DMS 273 (cell line): ENCODE measurements around the gene B3GNT7.
A peak's percentile ranks its signal among the peaks of the same experiment; 100 is the strongest.
"Not testable (repeated sequence)": the region's sequence is repeated elsewhere in the genome, so short reads cannot be mapped to it uniquely, and the experiment has no call there.

Source experiments
- DNase-seq: peaks from one replicate; lab custom pipeline; 2025; ENCODE audit not compliant: unreplicated experiment; lab: John Stamatoyannopoulos, UW

B3GNT7 gene, protein sequence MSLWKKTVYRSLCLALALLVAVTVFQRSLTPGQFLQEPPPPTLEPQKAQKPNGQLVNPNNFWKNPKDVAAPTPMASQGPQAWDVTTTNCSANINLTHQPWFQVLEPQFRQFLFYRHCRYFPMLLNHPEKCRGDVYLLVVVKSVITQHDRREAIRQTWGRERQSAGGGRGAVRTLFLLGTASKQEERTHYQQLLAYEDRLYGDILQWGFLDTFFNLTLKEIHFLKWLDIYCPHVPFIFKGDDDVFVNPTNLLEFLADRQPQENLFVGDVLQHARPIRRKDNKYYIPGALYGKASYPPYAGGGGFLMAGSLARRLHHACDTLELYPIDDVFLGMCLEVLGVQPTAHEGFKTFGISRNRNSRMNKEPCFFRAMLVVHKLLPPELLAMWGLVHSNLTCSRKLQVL

DNA sequence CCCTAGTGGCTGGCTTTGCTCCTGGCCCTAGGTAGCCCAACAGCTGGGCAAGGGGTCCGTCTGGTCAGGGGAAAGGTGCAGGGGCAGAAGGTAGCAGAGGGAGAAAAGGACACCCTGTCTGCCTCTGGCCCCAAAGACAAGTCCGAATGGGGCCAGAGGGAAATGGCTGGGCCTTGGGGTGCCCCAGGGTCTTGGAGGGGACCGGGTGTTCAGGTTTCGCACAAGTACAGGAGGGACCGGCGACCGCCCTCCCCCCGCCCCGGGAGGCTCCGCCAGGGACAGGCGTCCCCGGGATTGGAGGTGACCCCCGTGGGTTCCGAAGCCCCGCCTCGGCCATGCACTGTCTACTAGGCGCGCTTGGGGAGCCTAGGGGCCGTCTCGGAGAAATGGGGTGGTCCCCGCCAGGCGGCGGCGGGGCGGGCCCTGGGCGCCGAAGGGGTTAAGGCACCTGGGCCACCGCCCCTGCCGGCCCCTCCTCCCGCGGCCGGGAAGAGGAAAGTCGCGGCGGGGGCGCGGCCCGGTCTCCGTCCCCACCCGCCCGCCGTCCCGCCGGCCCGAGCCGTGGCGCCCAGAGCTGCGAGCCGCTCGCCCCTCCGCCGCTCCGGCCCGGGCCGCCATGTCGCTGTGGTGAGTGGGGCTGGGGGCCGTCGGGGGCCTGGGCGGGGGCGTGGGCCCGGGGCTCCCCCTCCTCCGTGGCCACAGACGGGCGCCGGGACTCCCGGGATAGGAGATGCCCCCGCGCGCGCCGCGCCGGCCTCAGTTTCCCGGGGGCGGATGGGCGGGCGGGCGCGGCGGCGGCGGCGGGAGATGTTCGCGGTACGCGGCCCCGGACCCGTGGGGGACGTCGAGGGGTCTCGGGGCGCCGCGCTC, at the start of gene B3GNT7:
Gene B3GNT7, plus strand, starts transcription at position 523 of the 870 bp plus-strand sequence. Its CDS starts 94 bp downstream, at position 617.
- DNase-seq = peak; percentile 37

DNA sequence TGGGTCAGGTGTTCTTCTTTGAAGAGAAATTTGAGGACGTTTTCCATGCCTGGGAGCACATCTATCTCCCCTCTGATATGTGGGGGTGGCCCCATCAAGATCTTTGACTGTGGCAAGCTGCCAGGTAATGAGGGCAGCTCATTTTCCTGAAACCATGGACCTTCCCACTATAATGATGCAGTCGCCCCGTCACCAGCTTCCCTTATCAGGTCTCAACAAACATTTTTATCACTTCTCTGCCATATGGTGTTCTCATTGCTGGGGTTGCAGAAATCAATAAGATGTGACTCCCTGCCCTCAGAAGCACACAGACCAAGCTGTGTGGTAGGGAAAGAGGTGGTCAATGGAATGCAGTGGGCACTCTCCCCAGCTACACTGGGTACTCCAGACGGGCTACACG, 48.4 kb upstream of the B3GNT7 start:
- DNase-seq = peak; percentile 4

DNA sequence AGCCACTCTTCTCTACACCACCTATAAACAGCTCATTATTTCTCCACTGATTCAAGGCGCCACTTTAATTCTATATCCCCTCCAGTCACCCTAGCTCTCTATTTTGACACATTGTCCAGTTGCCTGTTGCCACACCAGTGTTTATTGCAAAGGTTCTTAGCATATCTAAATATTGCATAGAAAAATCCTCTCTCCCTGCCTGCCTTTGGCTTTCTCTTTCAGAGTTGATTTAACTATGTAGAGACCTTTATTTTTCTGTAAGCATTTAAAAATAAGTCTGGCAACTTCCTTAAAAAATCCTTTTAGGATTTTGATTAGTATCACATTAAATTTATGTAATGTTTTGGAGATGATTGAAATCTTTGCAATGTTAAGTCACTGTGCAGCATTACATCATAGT, 47.9 kb upstream of the B3GNT7 start:
- no peak for DNase-seq

DNA sequence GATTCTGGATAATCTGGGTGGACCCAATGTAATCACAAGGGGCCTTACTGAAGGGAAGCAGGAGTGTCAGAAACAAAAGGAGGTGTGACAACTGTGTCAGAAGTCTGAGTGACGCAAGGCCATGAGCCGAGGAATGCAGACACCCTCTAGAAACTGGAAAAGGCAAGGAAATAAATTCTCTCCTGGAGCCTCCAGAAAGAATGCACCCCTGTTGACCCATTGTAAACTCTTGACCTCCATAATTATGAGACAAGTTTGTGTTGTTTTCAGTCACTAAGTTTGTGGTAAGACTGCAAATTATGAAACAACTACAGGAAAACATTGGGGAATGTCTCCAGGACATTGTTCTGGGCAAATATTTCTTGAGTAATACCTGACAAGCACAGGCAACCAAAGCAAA, 47.3 kb upstream of the B3GNT7 start:
- no peak for DNase-seq

DNA sequence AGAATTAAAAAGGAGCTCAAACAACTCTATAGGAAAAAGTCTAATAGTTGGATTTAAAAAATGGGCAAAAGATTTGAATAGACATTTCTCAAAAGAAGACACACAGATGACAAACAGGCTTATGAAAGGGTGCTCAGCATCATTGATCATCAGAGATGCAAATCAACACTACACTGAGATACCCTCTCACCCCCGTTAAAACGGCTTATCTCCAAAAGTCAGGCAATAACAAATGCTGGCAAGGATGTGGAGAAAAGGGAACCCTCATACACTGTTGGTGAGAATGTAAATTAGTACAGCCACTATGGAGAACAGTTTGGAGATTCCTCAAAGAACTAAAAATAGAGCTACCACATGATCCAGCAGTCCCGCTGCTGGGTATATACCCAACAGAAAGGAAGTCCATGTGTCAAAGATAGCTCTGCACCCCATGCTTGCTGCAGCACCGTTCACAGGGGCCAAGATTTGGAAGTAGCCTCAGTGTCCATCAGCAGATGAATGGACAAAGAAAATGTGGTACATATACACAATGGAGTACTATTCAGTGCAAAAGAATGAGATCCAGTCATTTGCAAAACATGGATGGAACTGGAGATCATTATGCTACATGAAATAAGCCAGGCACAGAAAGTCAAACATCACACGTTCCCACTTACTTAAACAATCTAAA, 46.7 kb upstream of the B3GNT7 start:
- DNase-seq = no peak

DNA sequence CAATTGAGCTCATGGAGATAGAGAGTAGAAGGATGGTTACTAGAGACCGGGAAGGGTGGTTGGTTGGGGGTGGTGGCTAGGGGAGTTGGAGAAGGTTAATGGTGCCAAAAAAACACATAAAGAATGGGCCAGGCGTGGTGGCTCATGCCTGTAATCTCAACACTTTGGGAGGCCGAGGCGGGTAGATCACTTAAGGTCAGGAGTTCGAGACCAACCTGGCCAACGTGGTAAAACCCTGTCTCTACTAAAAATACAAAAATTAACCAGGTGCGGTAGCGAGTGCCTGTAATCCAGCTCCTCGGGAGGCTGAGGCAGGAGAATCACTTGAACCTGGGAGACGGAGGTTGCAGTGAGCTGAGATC, 46.2 kb upstream of the B3GNT7 start:
- not testable (repeated sequence) for DNase-seq

DNA sequence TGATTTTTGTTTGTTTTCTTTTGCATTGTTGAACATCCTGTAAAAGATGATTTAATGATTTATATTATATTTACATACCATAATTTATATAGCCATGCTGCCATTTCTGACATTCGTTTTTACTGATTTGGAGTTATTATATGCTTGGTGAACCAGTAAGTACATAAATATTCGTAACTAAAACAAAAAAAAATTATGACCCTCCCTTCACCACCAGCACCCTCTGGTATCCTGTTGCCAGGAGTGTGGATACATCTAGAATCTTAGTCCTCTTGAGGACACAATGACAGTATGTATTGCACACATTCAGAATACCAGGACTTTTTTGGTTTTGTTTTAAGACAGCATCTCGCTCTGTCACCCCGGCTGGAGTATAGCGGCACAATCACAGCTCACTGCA, 43.9 kb upstream of the B3GNT7 start:
- no peak for DNase-seq

DNA sequence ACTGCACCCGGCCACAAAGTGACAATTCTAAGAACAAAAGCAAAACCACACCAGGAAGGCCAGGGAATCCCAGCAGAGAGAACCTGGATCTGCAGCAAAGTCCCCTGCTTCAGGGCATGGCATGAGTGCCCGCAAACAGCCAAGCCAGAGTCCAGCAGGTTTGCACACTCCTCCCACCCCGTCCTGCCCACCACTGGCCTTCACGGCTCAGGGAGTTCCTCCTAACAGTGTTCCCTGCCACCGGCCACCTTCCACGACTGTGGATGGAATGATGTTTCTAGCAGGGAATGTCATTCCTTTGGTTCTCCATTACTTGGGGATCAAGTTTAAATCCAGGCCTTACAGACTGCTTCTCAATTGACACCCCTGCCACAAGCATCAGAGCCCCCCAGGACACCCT, 42.0 kb upstream of the B3GNT7 start:
- DNase-seq = no peak

DNA sequence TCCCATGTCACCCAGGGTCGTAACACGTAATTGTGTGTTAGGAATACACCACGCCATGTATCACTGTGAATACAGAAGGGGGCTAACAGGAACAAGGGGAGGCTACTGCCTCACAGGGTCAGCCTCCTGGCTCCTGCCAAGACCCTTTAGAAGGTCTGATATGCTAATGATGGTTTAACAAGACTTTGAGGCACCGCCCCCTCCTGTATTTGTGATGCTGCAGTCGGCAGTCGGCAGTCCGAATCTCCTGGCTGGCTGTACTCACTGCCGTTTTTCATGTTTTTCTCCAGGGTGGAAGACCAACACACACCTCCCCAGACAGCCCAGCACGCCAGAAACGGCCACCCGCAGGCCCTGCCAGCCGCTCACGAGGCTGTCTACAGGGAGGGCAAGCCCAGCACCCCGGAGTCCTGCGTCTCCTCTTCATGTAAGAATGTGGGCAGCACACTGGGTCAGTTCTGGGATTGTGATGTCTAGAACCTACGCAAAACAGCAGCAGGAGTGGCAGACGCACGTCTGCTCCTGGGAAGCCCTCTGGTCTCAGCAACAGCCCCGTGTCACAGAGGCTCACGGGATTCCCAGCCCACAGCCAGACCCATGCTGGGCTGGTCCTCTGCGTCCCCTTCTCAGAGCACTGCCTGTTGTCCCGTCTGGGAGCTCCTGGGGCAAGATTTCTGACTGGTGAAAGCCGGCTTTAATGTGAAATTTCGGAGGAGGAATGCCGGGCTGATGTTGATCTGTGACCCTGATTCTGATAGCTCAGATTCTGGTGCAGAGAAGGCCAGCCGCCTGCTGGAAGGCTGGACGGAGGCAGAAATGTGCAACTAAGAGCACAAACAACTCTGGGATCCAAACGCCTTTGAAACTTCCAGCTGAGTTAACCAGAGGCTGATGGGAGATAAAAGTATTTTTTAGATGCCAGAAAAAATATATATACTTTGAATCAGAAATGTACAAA, 39.7 kb upstream of the B3GNT7 start:
- DNase-seq = no peak

DNA sequence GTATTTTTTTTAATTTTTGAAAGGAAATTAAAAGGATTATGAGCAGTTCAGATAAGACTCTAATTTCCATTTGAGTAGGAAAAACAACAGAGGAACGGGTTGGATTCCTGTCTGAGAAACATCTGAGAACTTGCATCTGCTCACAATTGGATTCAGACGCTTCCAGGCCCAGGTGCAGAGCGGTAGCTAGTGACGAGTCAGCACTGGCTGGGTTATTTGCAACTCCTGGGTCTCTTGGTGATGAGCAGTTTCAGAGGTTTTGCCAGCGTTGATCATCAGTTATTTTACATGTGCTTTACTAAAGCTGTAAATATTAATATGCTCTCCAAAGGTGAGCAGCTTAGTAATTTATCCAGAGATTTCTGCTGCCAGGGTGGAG, 39.1 kb upstream of the B3GNT7 start:
- DNase-seq = no peak

DNA sequence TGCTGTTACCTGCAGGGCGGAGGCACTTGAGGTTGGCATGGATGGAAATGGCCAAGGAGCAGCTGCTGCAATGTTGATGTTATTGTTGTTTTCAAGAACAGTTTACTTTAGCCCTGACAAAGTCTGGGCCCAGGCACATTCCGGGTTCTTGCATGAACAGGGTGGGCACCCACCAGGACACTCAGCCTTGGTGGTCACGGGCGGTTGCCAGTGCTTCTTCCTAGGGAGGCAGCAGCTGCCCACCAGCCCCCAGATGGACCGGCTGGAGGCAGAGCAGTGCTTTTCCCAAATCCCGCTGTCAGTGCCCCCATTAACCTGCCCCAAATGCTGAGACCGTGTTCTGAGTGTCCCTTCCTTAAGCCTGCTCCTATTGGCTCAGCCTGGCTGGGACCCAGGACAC, 38.5 kb upstream of the B3GNT7 start:
- DNase-seq = no peak

DNA sequence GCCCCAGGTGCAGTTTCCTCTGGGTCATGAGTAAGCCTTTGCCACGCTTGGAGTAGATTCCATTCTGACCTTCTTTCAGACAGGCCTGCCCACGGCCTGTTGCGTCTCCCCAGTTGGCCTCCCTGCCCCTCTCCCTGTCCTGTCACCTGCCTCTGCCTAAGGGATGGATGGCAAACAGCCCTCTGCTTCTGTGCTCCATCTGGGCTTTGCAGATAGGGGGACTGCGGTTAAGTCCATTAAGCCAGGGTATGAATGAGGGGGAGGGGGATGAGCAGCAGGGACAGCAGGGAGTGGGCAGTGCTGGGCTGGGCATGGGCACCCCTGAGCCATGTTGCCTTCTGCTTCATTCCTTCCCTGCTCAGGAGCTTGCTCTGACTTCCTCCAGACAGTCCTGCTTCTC, 37.6 kb upstream of the B3GNT7 start:
- DNase-seq = no peak

DNA sequence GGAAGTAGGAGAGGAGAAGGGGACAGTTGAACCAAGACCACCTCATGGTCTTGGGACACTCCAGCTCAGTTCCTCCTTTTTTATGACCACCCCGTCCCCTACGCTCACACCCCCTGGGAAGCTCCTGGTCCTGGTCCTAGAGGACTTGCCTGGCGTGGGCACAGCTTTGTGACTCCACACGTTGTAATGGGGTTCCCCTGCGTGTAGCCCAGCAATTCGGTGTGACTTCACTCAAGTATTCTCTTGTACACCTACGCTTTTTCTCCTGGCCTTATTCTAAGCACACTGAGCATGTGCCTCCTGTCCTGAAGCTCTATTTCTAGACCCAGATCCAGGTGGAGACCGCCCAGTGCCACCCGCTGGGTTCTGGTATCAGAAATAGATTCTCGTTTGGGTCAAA, 36.1 kb upstream of the B3GNT7 start:
- DNase-seq = no peak

DNA sequence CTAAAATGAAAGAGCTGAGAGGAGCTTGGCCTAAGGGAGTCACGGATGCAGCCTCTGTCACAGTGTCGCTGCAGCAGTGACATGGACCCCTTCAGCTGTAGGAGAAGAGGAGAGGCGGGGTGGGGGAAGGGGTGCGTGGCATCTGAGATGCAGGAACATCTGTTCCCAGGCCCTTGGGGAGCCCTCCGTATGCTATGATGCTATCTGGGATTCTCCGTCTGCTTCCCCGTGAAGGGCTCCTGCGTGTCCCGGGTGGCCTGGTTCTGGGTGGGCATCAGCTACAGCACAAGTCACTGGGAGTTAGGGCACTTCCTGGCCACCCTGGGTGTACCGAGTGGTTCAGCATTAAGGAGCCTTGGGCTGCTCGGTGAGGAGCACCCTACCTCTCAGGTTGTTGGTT, 35.6 kb upstream of the B3GNT7 start:
- peak; percentile 77 for DNase-seq

DNA sequence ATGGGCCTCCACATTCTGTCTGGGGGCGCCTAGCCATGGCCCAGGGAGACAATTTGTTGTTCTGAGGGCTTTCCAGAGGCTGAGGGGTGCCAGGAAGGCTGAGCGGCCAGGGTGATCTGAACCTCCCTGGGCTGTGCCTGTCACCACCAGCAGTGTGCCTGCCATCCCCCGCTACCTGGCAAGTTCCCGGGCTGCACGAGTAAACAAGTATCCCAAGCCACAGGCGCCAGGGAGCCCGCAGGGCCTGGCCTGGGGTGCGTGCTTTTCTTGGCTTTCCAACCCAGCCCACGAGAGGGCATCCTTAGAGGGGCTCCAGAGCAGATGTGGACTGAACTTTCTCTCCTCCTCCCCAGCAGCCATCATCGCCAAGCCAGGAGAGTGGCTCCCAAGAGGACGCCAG, 35.1 kb upstream of the B3GNT7 start:
- peak; percentile 78 for DNase-seq

DNA sequence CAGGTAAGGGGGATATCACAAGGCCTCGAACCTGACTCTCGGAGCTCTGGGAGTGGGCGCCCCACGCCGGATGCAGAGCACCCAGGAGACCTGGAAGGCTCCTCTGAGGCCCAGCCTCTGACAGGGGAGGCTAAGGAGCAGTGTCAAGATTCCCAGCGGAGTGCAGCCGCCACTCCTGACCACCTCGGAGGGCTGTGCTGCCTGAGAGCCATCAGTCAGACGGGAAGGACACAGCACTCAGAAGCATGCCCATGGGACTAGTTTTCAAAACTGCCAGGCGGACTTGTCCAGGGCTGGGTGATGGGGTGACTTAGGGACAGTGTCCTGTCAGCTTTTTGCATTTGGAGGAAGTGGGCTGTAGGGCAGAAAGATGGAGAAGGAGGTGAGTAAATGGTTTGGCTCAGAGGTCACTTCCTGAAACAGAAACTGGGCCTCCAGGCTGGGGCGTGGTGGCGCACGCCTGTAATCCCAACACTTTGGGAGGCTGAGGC, 34.6 kb upstream of the B3GNT7 start:
- no peak for DNase-seq

DNA sequence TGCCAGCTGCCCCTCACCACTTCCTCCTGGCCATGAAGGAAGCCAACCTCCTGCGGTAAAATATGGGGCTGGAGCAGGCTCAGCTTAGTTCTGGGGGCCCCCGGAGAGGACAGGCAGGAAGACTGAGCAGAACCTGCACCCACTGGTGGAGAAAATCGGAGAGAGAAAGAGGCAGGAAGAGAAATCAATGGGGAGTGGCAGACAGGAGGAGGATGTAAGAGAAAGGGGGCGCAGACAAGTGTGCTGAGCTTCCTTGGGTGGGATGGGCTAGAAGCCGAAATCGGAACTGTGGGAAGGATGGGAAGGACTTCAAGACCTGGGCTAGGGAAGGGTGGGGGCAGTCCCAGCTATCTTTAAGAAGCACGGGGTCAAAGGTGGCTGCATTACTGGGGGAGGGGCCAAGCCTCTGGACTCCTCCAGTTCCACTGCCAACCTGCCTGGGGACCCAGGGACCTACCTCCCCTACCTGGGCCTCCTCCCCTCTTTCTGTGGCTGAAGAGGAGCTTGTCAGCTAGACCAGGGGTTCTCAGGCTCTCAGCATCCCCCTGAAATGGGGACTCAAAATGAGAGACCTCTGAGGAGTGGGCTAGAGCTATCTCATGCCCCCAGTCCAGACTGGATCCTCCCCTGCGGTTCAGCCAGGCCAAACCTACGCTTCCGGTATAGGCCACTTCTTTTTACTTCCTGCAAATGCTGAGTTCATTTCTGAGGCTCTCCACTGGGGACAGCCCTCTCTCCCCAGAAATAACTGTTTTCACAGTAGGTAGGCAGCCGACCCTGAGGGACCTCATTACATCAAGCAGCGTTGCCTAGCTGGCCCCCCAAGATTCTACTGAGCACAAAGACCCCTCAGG, 33.6 kb upstream of the B3GNT7 start:
- DNase-seq = no peak

DNA sequence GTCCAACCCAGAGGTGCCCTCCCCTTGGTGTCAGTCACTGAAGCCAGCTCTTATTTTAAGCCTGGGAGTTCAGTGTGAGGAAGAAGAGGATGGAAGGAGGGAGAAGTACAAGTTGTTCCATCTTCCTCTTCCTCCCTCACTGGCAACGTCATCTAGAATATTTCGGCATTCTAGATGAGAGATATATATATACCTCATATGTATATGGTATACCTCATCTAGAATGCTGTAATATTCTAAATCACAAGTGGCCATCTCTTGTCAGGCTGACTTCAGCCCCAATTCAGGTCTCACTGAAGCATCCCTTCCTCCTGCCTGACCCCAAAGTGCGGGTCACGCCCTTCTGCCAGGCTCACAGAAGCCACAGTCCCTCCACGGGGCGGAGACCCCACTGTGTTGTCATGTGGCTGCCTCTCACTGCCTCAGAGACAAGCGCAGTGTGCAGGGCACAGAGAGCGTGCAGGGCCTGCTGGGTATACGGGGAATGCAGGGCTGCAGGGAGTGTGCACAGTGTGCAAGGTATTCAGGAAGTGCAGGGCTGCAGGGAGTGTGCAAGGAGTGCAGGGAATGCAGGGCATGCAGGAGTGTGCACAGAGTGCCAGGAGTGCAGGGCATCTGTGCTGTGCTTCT, 32.8 kb upstream of the B3GNT7 start:
- no peak for DNase-seq

DNA sequence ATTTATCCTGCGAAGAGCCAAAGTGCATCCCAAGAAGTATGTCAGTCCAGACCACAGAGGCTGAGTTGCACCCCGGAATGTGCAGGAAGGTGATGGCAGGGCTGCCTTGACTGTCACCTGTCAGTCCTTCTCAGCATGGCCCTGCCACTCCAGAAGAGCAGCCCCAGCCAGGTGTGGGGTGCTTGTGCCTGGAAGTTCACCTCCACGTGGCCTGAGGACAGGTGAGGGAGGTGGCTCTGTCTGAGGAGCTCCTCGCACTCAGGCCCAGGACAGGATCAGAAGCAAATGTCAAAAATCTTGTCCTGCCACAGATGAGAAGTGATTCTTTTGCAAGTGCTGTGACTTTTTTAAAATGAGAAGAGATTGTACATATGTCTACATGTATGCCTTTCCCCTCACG, 31.4 kb upstream of the B3GNT7 start:
- DNase-seq = no peak
